Measurements from ENCODE around the gene MOB4.
"Not testable (repeated sequence)": the region's sequence is repeated elsewhere in the genome, so short reads cannot be mapped to it uniquely, and the experiment has no call there.

MOB4 gene

GRCh38 chr2:197515739-197516392, at the start of gene MOB4:
TSS of gene MOB4 (plus strand) at chr2:197516066. CDS start at chr2:197516087, 21 bp downstream.
- peak; percentile 75 to 88 for DNase-seq (ENCODE audit: low read depth in 2 of 2)

- DNase-seq (ENCODE audit: low read depth in 2 of 2) = no peak
Measured at GRCh38 chr2:197472166-197472565, 43.7 kb upstream of the MOB4 start.

GRCh38 chr2:197477797-197478196, 38.1 kb upstream of the MOB4 start:
- no peak for DNase-seq (ENCODE audit: low read depth in 2 of 2)

GRCh38 chr2:197480165-197481036, 35.5 kb upstream of the MOB4 start:
- DNase-seq (ENCODE audit: low read depth in 2 of 2) = no peak

- not testable (repeated sequence) for DNase-seq (ENCODE audit: low read depth in 2 of 2)
Measured at GRCh38 chr2:197484248-197484647, 31.6 kb upstream of the MOB4 start.

GRCh38 chr2:197486175-197486574, 29.7 kb upstream of the MOB4 start:
- no peak for DNase-seq (ENCODE audit: low read depth in 2 of 2)

- DNase-seq (ENCODE audit: low read depth in 2 of 2) = no peak
Measured at GRCh38 chr2:197487385-197487784, 28.5 kb upstream of the MOB4 start.

GRCh38 chr2:197495433-197496134, 20.3 kb upstream of the MOB4 start:
- no peak for DNase-seq (ENCODE audit: low read depth in 2 of 2)

- no peak for DNase-seq (ENCODE audit: low read depth in 2 of 2)
Measured at GRCh38 chr2:197496695-197497094, 19.2 kb upstream of the MOB4 start.

- no peak for DNase-seq (ENCODE audit: low read depth in 2 of 2)
Measured at GRCh38 chr2:197497326-197497725, 18.5 kb upstream of the MOB4 start.

- DNase-seq (ENCODE audit: low read depth in 2 of 2) = no peak
Measured at GRCh38 chr2:197498235-197498936, 17.5 kb upstream of the MOB4 start.

- peak in 1 of 2 donors; percentile 21 for DNase-seq (ENCODE audit: low read depth in 2 of 2)
Measured at GRCh38 chr2:197498937-197499593, 16.8 kb upstream of the MOB4 start.

- peak; percentile 93 for DNase-seq (ENCODE audit: low read depth in 2 of 2)
Measured at GRCh38 chr2:197499594-197500502, 16.0 kb upstream of the MOB4 start, which contains the start of the genes HSPD1 and HSPE1. TSS of gene HSPD1 (minus strand) at chr2:197499840. CDS start at chr2:197498848, 992 bp downstream. TSS of gene HSPE1 (plus strand) at chr2:197500379. CDS start at chr2:197500437, 58 bp downstream.

- DNase-seq (ENCODE audit: low read depth in 2 of 2) = no peak
Measured at GRCh38 chr2:197500503-197501131, 15.2 kb upstream of the MOB4 start.

GRCh38 chr2:197502201-197502600, 13.7 kb upstream of the MOB4 start:
- no peak for DNase-seq (ENCODE audit: low read depth in 2 of 2)

GRCh38 chr2:197502685-197503084, 13.2 kb upstream of the MOB4 start:
- no peak for DNase-seq (ENCODE audit: low read depth in 2 of 2)

- no peak for DNase-seq (ENCODE audit: low read depth in 2 of 2)
Measured at GRCh38 chr2:197504000-197504399, 11.9 kb upstream of the MOB4 start.

- DNase-seq (ENCODE audit: low read depth in 2 of 2) = no peak
Measured at GRCh38 chr2:197504512-197504911, 11.4 kb upstream of the MOB4 start.

- DNase-seq (ENCODE audit: low read depth in 2 of 2) = no peak
Measured at GRCh38 chr2:197506658-197507057, 9.2 kb upstream of the MOB4 start.
